T-helper 1 cell (primary cell): ENCODE measurements around the gene SSX4.
"Not testable (repeated sequence)": the region's sequence is repeated elsewhere in the genome, so short reads cannot be mapped to it uniquely, and the experiment has no call there.

Experiments
- DNase-seq, 5 donors: peaks; one replicate each; pipeline ENCODE4 v3.0.0-alpha.2; 2012 to 2020
- total RNA-seq, 4 donors: gene quantifications; one replicate each; lab custom pipeline; 2026; lab: John Stamatoyannopoulos, UW

The SSX4 gene
- total RNA-seq, result 0 reads per million in 4 donors

- not testable (repeated sequence) for DNase-seq
Measured at GRCh38 chrX:48383239-48383638, at the start of gene SSX4. Gene SSX4 (plus strand): TSS chrX:48383539. CDS start chrX:48384054, 515 bp downstream.

GRCh38 chrX:48346059-48346458, 37.3 kb upstream of the SSX4 start:
- not testable (repeated sequence) for DNase-seq

- DNase-seq, result not testable (repeated sequence)
Measured at GRCh38 chrX:48356315-48357094, 26.8 kb upstream of the SSX4 start, which contains the start of gene SSX3. Gene SSX3 (minus strand): TSS chrX:48356703. CDS start chrX:48355249, 1,454 bp downstream.

- DNase-seq, result no peak
Measured at GRCh38 chrX:48357681-48358080, 25.7 kb upstream of the SSX4 start.

- DNase-seq, result not testable (repeated sequence)
Measured at GRCh38 chrX:48359281-48359680, 24.1 kb upstream of the SSX4 start.

- DNase-seq, result not testable (repeated sequence)
Measured at GRCh38 chrX:48367717-48368408, 15.5 kb upstream of the SSX4 start.

- DNase-seq, result not testable (repeated sequence)
Measured at GRCh38 chrX:48370408-48370807, 12.9 kb upstream of the SSX4 start.

- not testable (repeated sequence) for DNase-seq
Measured at GRCh38 chrX:48396931-48397330, 13.6 kb downstream of the SSX4 start.

GRCh38 chrX:48397825-48398224, 14.5 kb downstream of the SSX4 start:
- DNase-seq, result not testable (repeated sequence)

- DNase-seq, result not testable (repeated sequence)
Measured at GRCh38 chrX:48411860-48412259, 28.5 kb downstream of the SSX4 start, which contains the start of gene SSX4B. Gene SSX4B (minus strand): TSS chrX:48411960. CDS start chrX:48411372, 588 bp downstream.

GRCh38 chrX:48427027-48427716, 43.8 kb downstream of the SSX4 start:
- not testable (repeated sequence) for DNase-seq

GRCh38 chrX:48429606-48430005, 46.3 kb downstream of the SSX4 start:
- not testable (repeated sequence) for DNase-seq

GRCh38 chrX:48430166-48430565, 46.8 kb downstream of the SSX4 start:
- not testable (repeated sequence) for DNase-seq

- not testable (repeated sequence) for DNase-seq
Measured at GRCh38 chrX:48433713-48434112, 50.4 kb downstream of the SSX4 start.
